GM12878 (cell line): ENCODE results near the gene COL15A1. TPM values are rescaled to one million over a fixed set of nuclear protein-coding genes. Genes with fewer than 3 reads are reported as not detected.

Experiments used
- ATF7 ChIP-seq: fragments of 450-650 bp; IDR thresholded peaks from 2 replicates; pipeline ENCODE4 v1.6.1; 2016; ENCODE audit warnings: low read depth, mild to moderate bottlenecking
- BCL11A ChIP-seq: IDR thresholded peaks from 2 replicates; pipeline ENCODE4 v1.6.1; 2011; ENCODE audit warnings: low read depth, low read length
- BRCA1 ChIP-seq: IDR thresholded peaks from 2 replicates; pipeline ENCODE4 v1.6.1; 2011; ENCODE audit warnings: low read depth, low read length, improper control_type of control experiment
- CBX3 ChIP-seq: fragments of 200-600 bp; sonication (generic); IDR thresholded peaks from 2 replicates; pipeline ENCODE4 v1.6.1; 2016; ENCODE audit warnings: low read depth, borderline replicate concordance
- CHD1 ChIP-seq: IDR thresholded peaks from 2 replicates; pipeline ENCODE4 v1.6.1; 2012; ENCODE audit warnings: low read depth, low read length, improper control_type of control experiment
- E2F4 ChIP-seq: IDR thresholded peaks from 2 replicates; pipeline ENCODE4 v1.6.1; 2012; ENCODE audit warnings: low read depth, low read length, improper control_type of control experiment
- GATAD2B ChIP-seq: fragments of 450-650 bp; conservative IDR thresholded peaks from 2 replicates; pipeline ENCODE4 v1.6.1; 2017; ENCODE audit warnings: low read depth, mild to moderate bottlenecking, moderate library complexity
- MEF2B ChIP-seq: fragments of 450-650 bp; IDR thresholded peaks from 2 replicates; pipeline ENCODE4 v1.6.1; 2018; ENCODE audit warnings: mild to moderate bottlenecking, moderate library complexity; ENCODE audit not compliant: partially characterized antibody, poor library complexity, severe bottlenecking
- MLLT1 ChIP-seq: fragments of 450-650 bp; IDR thresholded peaks from 2 replicates; pipeline ENCODE4 v1.6.1; 2016; ENCODE audit warnings: mild to moderate bottlenecking
- NFYA ChIP-seq: IDR thresholded peaks from 2 replicates; pipeline ENCODE4 v1.6.1; 2011; ENCODE audit warnings: low read depth, mild to moderate bottlenecking, low read length, improper control_type of control experiment, borderline replicate concordance
- NKRF ChIP-seq: fragments of 450-650 bp; conservative IDR thresholded peaks from 2 replicates; pipeline ENCODE4 v1.6.1; 2017; ENCODE audit warnings: mild to moderate bottlenecking, moderate library complexity
- NR2C2 ChIP-seq: IDR thresholded peaks from 2 replicates; pipeline ENCODE4 v1.6.1; 2011; ENCODE audit warnings: borderline replicate concordance, low read depth; ENCODE audit not compliant: control insufficient read depth, insufficient read length
- PML ChIP-seq: IDR thresholded peaks from 2 replicates; pipeline ENCODE4 v1.6.1; 2012; ENCODE audit warnings: low read length, inconsistent platforms
- RCOR1 ChIP-seq: conservative IDR thresholded peaks from 2 replicates; pipeline ENCODE4 v1.6.1; 2012; ENCODE audit warnings: low read depth, low read length, improper control_type of control experiment
- SIX5 ChIP-seq: IDR thresholded peaks from 2 replicates; pipeline ENCODE4 v1.6.1; 2011; ENCODE audit warnings: mild to moderate bottlenecking, low read depth, low read length, moderate library complexity; ENCODE audit not compliant: severe bottlenecking
- SMAD1 ChIP-seq: fragments of 450-650 bp; IDR thresholded peaks from 2 replicates; pipeline ENCODE4 v1.6.1; 2018; ENCODE audit warnings: mild to moderate bottlenecking, low read depth; ENCODE audit not compliant: partially characterized antibody
- SMAD5 ChIP-seq: IDR thresholded peaks from 2 replicates; pipeline ENCODE4 v1.6.1; 2016; ENCODE audit warnings: antibody characterized with exemption, low read depth
- SPI1 ChIP-seq: IDR thresholded peaks from 2 replicates; pipeline ENCODE4 v1.6.1; 2011; ENCODE audit warnings: low read depth, mild to moderate bottlenecking, low read length, moderate library complexity, borderline replicate concordance; ENCODE audit not compliant: insufficient read depth
- STAT1 ChIP-seq: fragments of 450-650 bp; conservative IDR thresholded peaks from 2 replicates; pipeline ENCODE4 v1.6.1; 2014; ENCODE audit warnings: antibody characterized with exemption, mild to moderate bottlenecking
- SUZ12 ChIP-seq: fragments of 200-600 bp; sonication (generic); IDR thresholded peaks from one replicate; pipeline ENCODE4 v1.6.1; 2018; ENCODE audit warnings: antibody characterized with exemption, mild to moderate bottlenecking; ENCODE audit not compliant: unreplicated experiment
- TBL1XR1 ChIP-seq: IDR thresholded peaks from 2 replicates; pipeline ENCODE4 v1.6.1; 2012; ENCODE audit warnings: low read depth, low read length, improper control_type of control experiment
- WRNIP1 ChIP-seq: IDR thresholded peaks from 2 replicates; pipeline ENCODE4 v1.6.1; 2011; ENCODE audit warnings: low read depth, low read length, improper control_type of control experiment, borderline replicate concordance
- YY1 ChIP-seq: IDR thresholded peaks from 2 replicates; pipeline ENCODE4 v1.6.1; 2011; ENCODE audit warnings: low read depth, mild to moderate bottlenecking, low read length
- ZNF207 ChIP-seq: fragments of 450-650 bp; IDR thresholded peaks from 2 replicates; pipeline ENCODE4 v1.6.1; 2014; ENCODE audit warnings: antibody characterized with exemption, mild to moderate bottlenecking, borderline replicate concordance
- ZNF622 ChIP-seq: fragments of 450-650 bp; IDR thresholded peaks from 2 replicates; pipeline ENCODE4 v1.6.1; 2017; ENCODE audit warnings: mild to moderate bottlenecking, inconsistent platforms
- ZZZ3 ChIP-seq: IDR thresholded peaks from 2 replicates; pipeline ENCODE4 v1.6.1; 2011; ENCODE audit warnings: low read depth; ENCODE audit not compliant: control insufficient read depth, insufficient read length
- polyA plus RNA-seq, 11 experiments: library from polyadenylated mRNA; depleted of rRNA in 4 of 11; unstranded in 6 of 11; stranded (reverse) in 5 of 11; fragments of >200 nt; fragmentation: Nextera tagmentation in 4 of 11; fragmentation: Illumina TruSeq in 1 of 11; extraction: Ambion mirVana in 4 of 11; extraction: Trizol in 1 of 11; gene quantifications; 1 replicate in 1 of 11; 2 replicates in 10 of 11; pipeline versions ENCODE4 v1.2.1 to v1.2.3, GENCODE V29; 2011 to 2016; ENCODE audit warnings: inconsistent platforms in 2 of 11, missing spikeins in 2 of 11, low read depth in 1 of 11
- total RNA-seq, 4 experiments: library from RNA; depleted of rRNA in 3 of 4; stranded (reverse); fragments of >200 nt in 3 of 4; fragmentation: Illumina TruSeq in 1 of 4; extraction: Trizol in 1 of 4; gene quantifications; 2 replicates each; pipeline versions ENCODE4 v1.2.1 to v1.2.3, GENCODE V29; 2013 to 2021
- TF ChIP-seq, protein P1 (sequence below): fragments of 450-650 bp; IDR thresholded peaks from 2 replicates; pipeline ENCODE4 v1.6.1; 2014; ENCODE audit warnings: mild to moderate bottlenecking

The COL15A1 gene
- total and polyA plus RNA-seq, 10 of the 15 experiments (the other 5 are each of a cell fraction or from before 2014, with no cell fraction given): 0.01 to 0.28 (median 0.06) TPM; not detected in 2

- TF ChIP-seq TBL1XR1: peak; percentile 9; the same call in 1 of the 2 replicates
- TF ChIP-seq SMAD1: no peak
- no peak for TF ChIP-seq SMAD5
- TF ChIP-seq SPI1: peak; percentile 86
- no peak for TF ChIP-seq NFYA
- peak; percentile 84; the same call in 1 of the 2 replicates for TF ChIP-seq MLLT1
- TF ChIP-seq CHD1: no peak
- TF ChIP-seq ZNF622: no peak
- TF ChIP-seq ZZZ3: no peak
- peak; percentile 83 for TF ChIP-seq BCL11A
- no peak for TF ChIP-seq STAT1
- TF ChIP-seq GATAD2B: no peak
- TF ChIP-seq MEF2B: no peak
- TF ChIP-seq RCOR1: no peak
- TF ChIP-seq NR2C2: no peak
- no peak for TF ChIP-seq ZNF207
- TF ChIP-seq, protein P1, sequence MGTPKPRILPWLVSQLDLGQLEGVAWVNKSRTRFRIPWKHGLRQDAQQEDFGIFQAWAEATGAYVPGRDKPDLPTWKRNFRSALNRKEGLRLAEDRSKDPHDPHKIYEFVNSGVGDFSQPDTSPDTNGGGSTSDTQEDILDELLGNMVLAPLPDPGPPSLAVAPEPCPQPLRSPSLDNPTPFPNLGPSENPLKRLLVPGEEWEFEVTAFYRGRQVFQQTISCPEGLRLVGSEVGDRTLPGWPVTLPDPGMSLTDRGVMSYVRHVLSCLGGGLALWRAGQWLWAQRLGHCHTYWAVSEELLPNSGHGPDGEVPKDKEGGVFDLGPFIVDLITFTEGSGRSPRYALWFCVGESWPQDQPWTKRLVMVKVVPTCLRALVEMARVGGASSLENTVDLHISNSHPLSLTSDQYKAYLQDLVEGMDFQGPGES: no peak
- TF ChIP-seq SUZ12: no peak
- no peak for TF ChIP-seq NKRF
- no peak for TF ChIP-seq SIX5
- TF ChIP-seq WRNIP1: no peak
- TF ChIP-seq CBX3: no peak
- TF ChIP-seq YY1: peak; percentile 75
- no peak for TF ChIP-seq BRCA1
- peak; percentile 86 for TF ChIP-seq ATF7
- no peak for TF ChIP-seq PML
- TF ChIP-seq E2F4: no peak
These were observed 175.2 kb downstream of the COL15A1 start (continued) for GRCh38 chr9:99118782-99119466.
